ENCODE data around the gene AMH. TPM values are rescaled to one million over a fixed set of nuclear protein-coding genes. Genes with fewer than 3 reads are reported as not detected.
A peak's percentile ranks its signal among the peaks of the same experiment; 100 is the strongest.

AMH gene
- total and polyA plus RNA-seq, 2 of the 13 experiments (the other 11 are each of a cell fraction or from before 2014, with no cell fraction given), result 0.03 to 0.18 TPM

GRCh38 chr19:2217591-2217990 lies 31.5 kb upstream of the AMH start:
- BruUV-seq (replicated peaks), result no TSS peak
- POLR2A ChIA-PET, result no interaction called here

GRCh38 chr19:2219726-2220125 lies 29.4 kb upstream of the AMH start:
- no peak for TF ChIP-seq FOXO4 (CRISPR knock-in tag; conservative IDR thresholded peaks at IDR 0.05)
- TF ChIP-seq AGO2 (optimal IDR thresholded peaks at IDR 0.05; ENCODE audit: low read depth, low read length), result peak; percentile 17
- in situ Hi-C loops (cut with HindIII; ENCODE audit: extremely low pct_ligation_motif_present, low pct_unique_long_range_greater_than_20kb), result no loop called here
- Histone ChIP-seq H3K4me2 (ENCODE audit: low read depth, low read length) (no peak overlapping the region), H3K27ac (ENCODE audit: extremely low read length, insufficient read depth, low read length) (no peak overlapping the region), H3K4me1 (ENCODE audit: insufficient read depth, low read length) (no peaks in the 10 kb centered on the region), H3K79me2 (ENCODE audit: insufficient read depth, low read length) (no peaks in the 10 kb centered on the region), H2AFZ (ENCODE audit: low read length) (no peak overlapping the region), H4K20me1 (ENCODE audit: insufficient read depth, low read length) (no peaks in the 10 kb centered on the region), H3K9me3 (ENCODE audit: low read length) (no peaks in the 10 kb centered on the region), H3K36me3 (replicated peaks in 1 of 2; ENCODE audit: control insufficient read depth in 1 of 2, insufficient read depth in 2 of 2, low read length in 2 of 2) (peaks cover 32 to 72% of the 10 kb centered on the region in 2 experiments), H3K9ac (ENCODE audit: insufficient read depth, low read depth, low read length) (no peak overlapping the region), H3K27me3 (ENCODE audit: control insufficient read depth in 1 of 2, insufficient read depth in 2 of 2, low read length in 2 of 2) (no peaks in the 10 kb centered on the region), H3K4me3 (replicated peaks in 1 of 3; ENCODE audit: insufficient read depth in 1 of 3, low read depth in 2 of 3, low read length in 3 of 3) (no peak overlapping the region)
- POLR2A ChIA-PET, result no interaction called here
- intact Hi-C loops (cut with micrococcal nuclease; ENCODE audit: unreplicated experiment), result no loop called here
- FAIRE-seq (no peak), ATAC-seq (no peak), DNase-seq (ENCODE audit: low spot score) (no peak)
- 97% methylated on average over 17 of the region's 21 CpGs for WGBS (ENCODE audit: low lambda C conversion rate)
- no TSS peak for BruUV-seq (replicated peaks)
- CTCF ChIA-PET (ENCODE audit: low intra/inter-chr PET ratio, low total read pairs), result no interaction called here

More at GRCh38 chr19:2217591-2217990, 31.5 kb upstream of the AMH start:
- Histone ChIP-seq H2AFZ (ENCODE audit: low read length) (no peak overlapping the region), H3K36me3 (replicated peaks in 1 of 2; ENCODE audit: control insufficient read depth in 1 of 2, insufficient read depth in 2 of 2, low read length in 2 of 2) (peaks cover 38 to 77% of the 10 kb centered on the region in 2 experiments), H3K27ac (ENCODE audit: extremely low read length, insufficient read depth, low read length) (no peak overlapping the region), H3K4me1 (ENCODE audit: insufficient read depth, low read length) (peaks cover 12% of the 10 kb centered on the region), H3K9me3 (ENCODE audit: low read length) (no peaks in the 10 kb centered on the region), H3K9ac (ENCODE audit: insufficient read depth, low read depth, low read length) (no peak overlapping the region), H4K20me1 (ENCODE audit: insufficient read depth, low read length) (no peaks in the 10 kb centered on the region), H3K4me3 (replicated peaks in 1 of 3; ENCODE audit: insufficient read depth in 1 of 3, low read depth in 2 of 3, low read length in 3 of 3) (no peak overlapping the region), H3K4me2 (ENCODE audit: low read depth, low read length) (no peak overlapping the region), H3K27me3 (ENCODE audit: control insufficient read depth in 1 of 2, insufficient read depth in 2 of 2, low read length in 2 of 2) (no peaks in the 10 kb centered on the region), H3K79me2 (ENCODE audit: insufficient read depth, low read length) (no peaks in the 10 kb centered on the region)
- ATAC-seq (no peak), DNase-seq (ENCODE audit: low spot score) (no peak), FAIRE-seq (no peak)
- whole genome bisulfite sequencing (ENCODE audit: low lambda C conversion rate), result 97% methylated on average over 10 of the region's 22 CpGs
- in situ Hi-C loops (cut with HindIII; ENCODE audit: extremely low pct_ligation_motif_present, low pct_unique_long_range_greater_than_20kb) (no loop called here), intact Hi-C loops (cut with micrococcal nuclease; ENCODE audit: unreplicated experiment) (no loop called here)
- TF ChIP-seq HOXA7 (CRISPR knock-in tag; IDR thresholded peaks at IDR 0.05), result no peak
- TF ChIP-seq AGO2 (optimal IDR thresholded peaks at IDR 0.05; ENCODE audit: low read depth, low read length), result peak; percentile 77
- CTCF ChIA-PET (ENCODE audit: low intra/inter-chr PET ratio, low total read pairs), result no interaction called here

Measured in HepG2 (cell line).